Upper lobe of left lung (tissue), 4 donors: Measurements from ENCODE around the gene PLXNB2.

ENCODE experiments used
- CTCF ChIP-seq, 6 experiments: fragments of 450-650 bp in 4 of 6; fragments of 200-600 bp in 2 of 6; sonication (generic) in 2 of 6; IDR thresholded peaks; one replicate each; pipeline ENCODE4 v1.5.1; 2016 to 2019; ENCODE audit warnings: antibody characterized with exemption in 6 of 6
- POLR2A ChIP-seq, 4 donors: fragments of 450-650 bp; IDR thresholded peaks; one replicate each; pipeline ENCODE4 v1.5.1; 2016 to 2017; ENCODE audit warnings: antibody characterized with exemption in 4 of 4, mild to moderate bottlenecking in 2 of 4
- POLR2AphosphoS5 ChIP-seq, 2 donors: sonication (generic); formaldehyde crosslinking; IDR thresholded peaks; one replicate each; pipeline ENCODE4 v1.5.1; 2017; ENCODE audit warnings: antibody characterized with exemption in 2 of 2

DNA sequence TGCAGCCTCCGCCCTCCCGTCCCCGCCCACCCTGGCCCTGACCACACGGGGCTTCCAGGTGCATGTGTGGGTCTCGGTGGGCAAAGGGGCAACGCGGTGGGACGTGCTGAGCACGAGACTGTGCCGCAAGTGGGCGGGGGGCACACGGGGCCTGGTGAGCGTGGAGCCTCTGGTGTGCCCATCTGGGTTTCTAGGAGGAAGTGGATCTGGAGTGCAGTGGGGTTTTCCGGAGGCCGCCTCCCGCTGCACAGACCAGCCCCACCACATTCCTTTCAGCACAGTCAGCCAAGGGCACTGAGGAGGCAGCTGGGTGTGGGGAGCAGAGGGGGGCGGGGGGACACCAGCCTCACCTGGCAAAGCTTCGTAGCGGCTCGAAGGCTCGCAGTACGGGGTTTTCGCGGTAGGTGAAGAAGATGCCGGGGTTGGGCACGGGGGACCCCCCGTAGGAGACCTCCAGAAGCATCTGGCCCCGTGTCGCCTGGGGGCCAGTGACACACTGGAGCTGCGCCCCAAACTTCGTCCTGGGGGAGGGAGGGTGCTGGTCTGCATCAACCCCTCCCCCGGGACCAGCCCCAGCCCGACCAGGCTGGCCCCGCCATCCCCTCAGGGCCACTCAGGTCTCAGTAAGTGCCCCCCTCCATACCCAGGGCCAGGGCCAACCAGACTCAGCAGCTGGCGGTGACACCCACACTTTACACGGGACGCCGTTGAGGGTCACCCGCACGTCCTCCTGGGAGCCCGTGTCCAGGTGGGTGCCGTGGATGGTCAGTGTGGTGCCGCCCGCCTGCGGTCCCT, 24.9 kb downstream of the PLXNB2 start:
- TF ChIP-seq CTCF (IDR thresholded peaks at IDR 0.05) (no peak), POLR2AphosphoS5 (IDR thresholded peaks at IDR 0.05) (peak; percentile 14 to 42), POLR2A (IDR thresholded peaks at IDR 0.05) (peak in 1 of 4 donors; percentile 20)
